ENCODE results near the gene ANXA8.
"Not testable (repeated sequence)": the region's sequence is repeated elsewhere in the genome, so short reads cannot be mapped to it uniquely, and the experiment has no call there.

The ANXA8 gene

DNA sequence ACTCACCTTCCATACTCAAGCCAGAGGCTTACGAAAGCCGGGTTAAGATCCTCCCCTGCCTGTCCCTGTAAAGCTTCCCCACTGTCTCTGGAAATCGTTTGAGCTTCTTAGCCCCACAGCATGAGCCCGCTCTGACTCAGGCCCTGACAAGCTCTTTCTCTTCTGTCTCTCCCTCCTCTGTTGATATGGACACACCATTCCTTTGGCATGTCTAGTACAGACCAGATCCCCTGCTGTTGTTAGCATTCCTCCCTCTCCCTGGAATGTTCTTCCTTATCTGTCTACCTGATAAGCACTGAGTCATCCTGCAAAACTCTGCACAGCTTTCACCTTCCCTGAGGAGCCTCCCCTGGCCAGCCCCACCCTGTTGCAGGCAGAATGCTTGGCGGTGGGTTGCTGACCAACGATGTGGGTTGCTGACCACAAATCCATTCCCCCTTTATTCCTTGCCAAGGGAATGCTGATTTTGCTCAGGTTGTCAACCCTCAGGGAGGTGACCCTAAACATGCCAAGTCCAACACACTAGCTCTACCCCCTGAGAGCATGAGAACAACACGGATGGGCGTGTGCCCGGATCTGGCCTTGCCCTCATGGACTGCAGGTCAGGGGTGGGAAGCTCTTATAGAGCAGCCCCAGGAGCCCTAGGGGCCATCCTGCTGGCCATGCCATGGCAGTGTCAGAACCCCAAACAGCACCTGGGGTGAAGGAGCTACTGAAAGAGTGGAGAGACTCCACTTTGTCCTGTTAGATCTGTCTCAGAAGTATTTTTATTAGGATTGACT is 21.1 kb downstream of the ANXA8 start:
- not testable (repeated sequence) for DNase-seq

GRCh38 chr10:47461261-47461687 is 22.6 kb downstream of the ANXA8 start:
- DNase-seq: peak; percentile 46 to 60 (median 50)

DNA sequence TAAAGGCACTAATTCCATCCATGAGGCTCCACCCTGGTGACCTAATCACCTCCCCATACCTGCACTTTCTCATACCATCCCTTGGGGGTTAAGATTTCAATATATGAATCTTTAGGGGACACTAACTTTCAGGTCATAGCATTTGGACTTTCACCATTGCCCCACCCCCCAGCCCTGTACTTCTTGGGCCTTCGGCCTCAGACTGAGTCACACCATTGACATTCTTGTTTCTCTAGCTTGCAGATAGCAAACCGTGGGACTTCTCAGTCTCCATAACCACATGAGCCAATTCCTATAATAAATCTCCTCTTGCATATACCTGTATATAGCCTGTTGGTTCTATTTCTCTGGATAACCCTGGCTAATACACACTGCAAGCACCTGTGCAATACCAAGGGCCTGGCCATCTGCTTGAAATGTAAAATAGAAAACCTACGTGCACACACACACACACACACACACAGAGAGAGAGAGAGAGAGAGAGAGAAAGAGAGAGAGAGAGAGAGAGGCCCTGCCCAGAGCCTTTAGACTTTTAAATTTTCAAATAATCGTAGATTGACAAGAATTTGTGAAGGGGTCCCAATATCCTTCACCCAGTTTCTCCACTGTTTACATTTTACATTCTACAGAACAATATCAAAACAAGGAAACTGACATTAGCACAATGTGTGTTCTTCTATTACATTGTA is 25.3 kb downstream of the ANXA8 start:
- DNase-seq: no peak

GRCh38 chr10:47457826-47458225 is 26.1 kb downstream of the ANXA8 start:
- no peak for DNase-seq

- no peak for DNase-seq
Observed at GRCh38 chr10:47457528-47457820, 26.4 kb downstream of the ANXA8 start.

DNA sequence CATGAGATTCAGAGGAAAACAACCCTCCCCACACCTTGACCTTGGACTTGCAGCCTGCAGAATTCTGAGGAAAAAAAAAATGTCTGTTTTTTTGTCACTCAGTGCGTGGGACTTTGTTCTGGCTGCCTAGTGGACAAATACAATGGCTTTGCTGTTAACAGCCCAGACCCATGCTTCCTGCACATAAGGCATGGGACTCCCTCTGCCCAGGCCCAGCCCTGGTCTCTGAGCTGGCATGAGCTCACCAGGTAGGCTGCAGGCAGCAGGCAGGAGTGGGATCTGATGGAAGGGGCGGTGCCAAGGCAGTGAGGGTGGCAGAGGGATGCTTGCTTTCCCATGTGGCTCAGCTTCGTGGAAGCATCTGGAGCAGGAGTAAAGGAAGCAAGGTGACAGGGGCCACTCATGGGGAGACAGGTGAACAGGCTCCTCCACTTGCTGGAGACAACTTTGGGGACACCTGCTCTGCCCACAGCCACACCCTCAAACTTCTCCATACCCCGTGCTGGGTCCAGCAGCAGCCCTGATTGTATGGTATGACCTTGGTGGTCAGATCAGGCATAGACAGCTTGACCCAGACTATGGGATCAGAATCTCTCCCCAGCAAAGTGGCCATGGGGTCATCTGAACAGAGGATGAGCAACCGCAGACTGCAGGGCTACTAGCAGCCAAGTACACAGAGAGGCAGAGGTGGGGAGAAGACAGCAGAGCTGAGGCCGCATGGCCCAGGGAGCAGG is 27.0 kb downstream of the ANXA8 start:
- no peak for DNase-seq

GRCh38 chr10:47456079-47456785 is 27.7 kb downstream of the ANXA8 start:
- DNase-seq: no peak

DNA sequence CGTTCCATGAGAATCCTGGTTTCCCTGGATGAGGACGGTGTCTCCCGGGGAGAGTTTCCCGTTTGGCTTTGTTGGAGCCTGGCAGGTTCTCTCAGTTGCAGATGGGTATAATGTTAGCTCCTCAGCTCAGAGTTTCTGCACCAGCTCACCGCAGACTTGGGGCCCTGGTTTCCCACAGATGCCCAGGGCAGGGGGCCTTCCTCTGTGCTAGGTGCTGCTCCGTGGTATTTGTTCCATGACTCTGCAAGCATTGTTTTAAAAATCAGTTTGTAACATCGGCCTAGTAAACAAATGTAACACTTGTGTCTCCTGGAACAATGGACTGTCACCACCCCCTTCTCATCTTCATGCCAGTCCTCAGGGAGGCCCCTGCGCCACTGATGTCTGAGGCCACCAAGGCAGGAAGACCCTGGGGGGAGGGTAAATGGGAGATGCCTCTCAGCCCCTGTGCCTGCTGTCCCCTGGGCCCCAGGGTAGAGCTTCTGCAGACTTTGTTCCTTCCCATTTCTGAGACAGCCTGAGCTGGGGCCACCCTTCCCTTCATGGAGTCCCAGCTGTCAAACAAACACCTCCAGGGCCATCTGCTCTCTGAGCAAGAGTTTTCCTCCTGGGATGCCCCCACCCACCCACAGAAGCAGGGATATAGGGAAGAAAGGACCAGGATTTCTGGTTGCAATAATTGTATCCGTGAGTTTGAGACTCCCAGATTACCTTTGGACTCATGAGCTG is 28.4 kb downstream of the ANXA8 start:
- not testable (repeated sequence) for DNase-seq

GRCh38 chr10:47454780-47455058 is 29.2 kb downstream of the ANXA8 start:
- no peak for DNase-seq

- no peak for DNase-seq
Observed at GRCh38 chr10:47454008-47454779, 29.7 kb downstream of the ANXA8 start.

DNA sequence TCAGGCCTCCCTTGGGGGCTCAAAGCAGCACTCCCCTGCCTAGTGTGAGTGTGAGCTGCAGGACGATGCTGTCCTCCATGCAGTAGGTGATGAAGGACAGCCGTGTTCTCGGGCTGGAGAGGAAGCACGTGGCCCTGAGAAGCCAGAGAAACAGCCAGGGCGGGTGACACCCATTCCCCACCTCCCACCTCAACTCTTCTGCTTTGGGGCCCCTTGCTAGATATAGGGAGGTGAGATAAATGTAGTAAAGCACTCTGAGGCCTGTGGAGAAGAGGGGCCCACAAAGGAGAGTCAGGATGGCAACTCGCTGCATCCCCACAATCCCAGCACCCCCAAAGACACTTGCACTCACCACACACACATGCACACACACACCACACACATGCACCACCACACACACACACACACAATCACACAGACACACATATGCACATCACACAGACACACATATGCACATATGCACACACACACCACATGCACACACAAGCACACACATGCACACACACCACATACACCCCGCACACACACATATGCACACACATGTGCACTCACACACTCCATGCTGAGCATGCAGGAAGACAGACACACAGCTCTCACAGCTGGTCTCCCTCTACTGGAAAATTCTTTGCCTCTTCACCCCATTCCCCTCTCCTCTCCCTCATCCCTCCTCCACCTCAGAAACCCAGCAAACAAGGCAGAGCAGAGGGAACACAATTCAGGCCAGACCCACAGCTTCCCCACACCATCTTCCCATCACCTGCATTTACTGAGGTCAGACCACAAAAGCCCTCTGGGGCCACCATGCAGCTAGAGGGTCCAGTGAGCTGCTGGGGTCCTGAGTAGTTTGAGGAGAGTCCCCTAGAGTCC is 30.5 kb downstream of the ANXA8 start:
- no peak for DNase-seq

- DNase-seq: no peak
Observed at GRCh38 chr10:47452495-47453140, 31.3 kb downstream of the ANXA8 start.

- no peak for DNase-seq
Observed at GRCh38 chr10:47451998-47452494, 31.9 kb downstream of the ANXA8 start.

GRCh38 chr10:47451273-47451997 is 32.5 kb downstream of the ANXA8 start:
- no peak for DNase-seq

- no peak for DNase-seq
Observed at GRCh38 chr10:47450442-47450841, 33.5 kb downstream of the ANXA8 start.

GRCh38 chr10:47449979-47450378 is 33.9 kb downstream of the ANXA8 start:
- no peak for DNase-seq

DNA sequence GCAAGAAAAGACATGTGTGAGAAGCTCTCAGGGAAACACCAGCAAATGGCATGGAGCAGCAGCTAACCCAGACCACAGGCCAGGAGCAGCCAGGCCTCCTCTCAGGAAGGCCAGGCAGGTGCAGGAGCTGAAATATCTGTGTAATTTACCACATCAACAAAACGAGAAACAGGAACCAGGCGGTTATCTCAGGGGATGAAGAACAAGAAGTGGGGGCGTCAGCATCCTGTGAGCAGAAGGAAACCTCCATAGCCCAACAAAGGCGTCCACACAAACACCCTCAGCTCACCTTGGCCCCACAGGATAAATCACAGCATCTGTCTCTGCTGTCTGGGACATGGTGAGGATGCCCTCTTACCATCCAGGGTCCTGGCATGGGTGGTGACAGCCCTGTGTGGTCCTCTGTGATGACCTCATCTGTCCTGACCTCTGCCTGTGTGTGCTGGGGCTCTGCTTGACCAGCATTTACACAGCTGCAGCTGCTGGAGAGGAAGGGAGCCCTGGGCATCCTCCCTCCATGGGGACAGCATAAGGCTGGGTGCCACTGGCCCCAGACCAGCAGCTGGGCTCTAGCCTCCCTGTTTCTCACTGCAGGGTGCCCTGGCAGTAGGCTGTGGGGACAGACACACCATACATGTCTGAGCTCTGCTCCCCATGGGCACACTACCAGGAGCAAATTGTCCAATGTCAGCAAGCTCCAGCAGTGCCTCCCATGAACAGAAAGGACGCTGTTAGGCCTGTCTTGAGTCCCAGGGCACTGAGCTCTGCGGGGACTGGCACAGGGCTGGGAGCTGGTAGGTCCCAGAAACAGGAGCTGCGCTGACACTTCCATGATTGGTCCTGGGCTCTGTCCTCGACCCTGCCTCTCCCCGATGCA is 34.6 kb downstream of the ANXA8 start:
- DNase-seq: peak; percentile 17 to 34 (median 28)

DNA sequence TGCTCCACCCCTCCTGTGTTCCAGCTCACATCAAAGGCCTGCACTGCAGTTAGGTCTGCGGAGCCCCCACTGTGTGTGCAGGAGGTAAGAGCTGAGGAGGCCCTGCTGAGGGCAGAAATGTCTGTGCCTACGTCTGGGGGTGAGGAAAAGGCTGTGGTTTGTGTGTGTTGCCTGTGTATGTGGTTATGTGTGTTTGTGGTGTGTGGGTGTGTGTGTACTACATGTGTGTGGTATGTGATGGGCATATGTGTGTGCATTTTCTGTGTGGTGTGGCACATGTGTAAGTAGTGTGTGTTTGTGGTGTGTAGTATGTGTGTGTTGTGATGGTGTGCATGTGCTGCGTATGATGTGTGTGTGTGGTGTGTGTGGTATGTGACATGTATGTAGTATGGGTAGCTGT is 36.2 kb downstream of the ANXA8 start:
- no peak for DNase-seq

Data from suppressor macrophage (primary cell).